B cell (primary cell): ENCODE data around the gene GASK1B.

ENCODE experiments used
- EZH2 ChIP-seq: IDR thresholded peaks from 2 replicates; pipeline ENCODE4 v1.6.1; 2012; ENCODE audit warnings: borderline replicate concordance, low read depth, mild to moderate bottlenecking, moderate library complexity, low read length; ENCODE audit not compliant: insufficient read depth, poor library complexity, severe bottlenecking
- TF ChIP-seq, protein P1 (sequence below): fragments of 200-600 bp; IDR thresholded peaks from one replicate; pipeline ENCODE4 v1.8.0; 2022; ENCODE audit warnings: antibody characterized with exemption, mild to moderate bottlenecking

DNA sequence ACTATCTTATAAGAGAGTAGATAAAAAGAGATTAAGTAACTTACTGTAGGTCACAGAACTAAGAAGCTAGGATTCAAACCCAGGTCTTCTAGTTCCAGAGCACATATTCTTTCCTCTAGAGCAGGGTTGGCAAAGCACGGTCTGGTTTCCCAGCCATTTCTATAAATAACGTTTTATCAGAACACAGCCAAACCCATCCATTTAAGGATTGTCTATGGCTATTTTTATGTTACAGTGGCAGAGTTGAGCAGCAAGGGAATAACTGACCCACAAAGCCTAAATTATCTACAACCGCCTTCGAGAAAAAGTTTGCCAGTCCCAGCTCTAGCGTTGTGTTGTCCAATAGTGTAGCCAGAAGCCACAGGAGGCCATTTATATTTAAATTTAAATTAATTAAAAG lies 44.9 kb upstream of the GASK1B start:
- no peak for TF ChIP-seq EZH2
- TF ChIP-seq, protein P1, sequence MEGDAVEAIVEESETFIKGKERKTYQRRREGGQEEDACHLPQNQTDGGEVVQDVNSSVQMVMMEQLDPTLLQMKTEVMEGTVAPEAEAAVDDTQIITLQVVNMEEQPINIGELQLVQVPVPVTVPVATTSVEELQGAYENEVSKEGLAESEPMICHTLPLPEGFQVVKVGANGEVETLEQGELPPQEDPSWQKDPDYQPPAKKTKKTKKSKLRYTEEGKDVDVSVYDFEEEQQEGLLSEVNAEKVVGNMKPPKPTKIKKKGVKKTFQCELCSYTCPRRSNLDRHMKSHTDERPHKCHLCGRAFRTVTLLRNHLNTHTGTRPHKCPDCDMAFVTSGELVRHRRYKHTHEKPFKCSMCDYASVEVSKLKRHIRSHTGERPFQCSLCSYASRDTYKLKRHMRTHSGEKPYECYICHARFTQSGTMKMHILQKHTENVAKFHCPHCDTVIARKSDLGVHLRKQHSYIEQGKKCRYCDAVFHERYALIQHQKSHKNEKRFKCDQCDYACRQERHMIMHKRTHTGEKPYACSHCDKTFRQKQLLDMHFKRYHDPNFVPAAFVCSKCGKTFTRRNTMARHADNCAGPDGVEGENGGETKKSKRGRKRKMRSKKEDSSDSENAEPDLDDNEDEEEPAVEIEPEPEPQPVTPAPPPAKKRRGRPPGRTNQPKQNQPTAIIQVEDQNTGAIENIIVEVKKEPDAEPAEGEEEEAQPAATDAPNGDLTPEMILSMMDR = no peak
